ENCODE measurements around the gene TTLL7.
"Not testable (repeated sequence)": the region's sequence is repeated elsewhere in the genome, so short reads cannot be mapped to it uniquely, and the experiment has no call there.

TTLL7 gene

GRCh38 chr1:83996191-83996590, 2.7 kb downstream of the TTLL7 start:
- no peak for DNase-seq

DNA sequence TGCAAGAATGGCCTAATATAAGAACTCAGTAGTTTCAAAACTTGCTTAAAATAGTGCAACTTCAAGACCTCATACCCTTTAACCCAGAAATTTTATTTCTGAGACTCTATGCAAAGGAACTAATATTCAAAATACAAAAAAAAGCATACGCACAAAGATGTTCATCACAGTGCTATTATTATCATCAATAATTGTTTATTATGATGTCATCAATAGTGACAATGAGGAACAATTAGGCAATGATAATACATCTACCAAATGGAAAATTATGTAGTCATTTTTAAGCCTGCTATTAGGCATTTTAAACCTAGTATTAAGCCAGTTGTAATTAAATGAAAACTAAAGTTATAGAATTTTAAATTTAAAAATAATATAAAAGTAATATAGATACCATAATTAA, 3.3 kb downstream of the TTLL7 start:
- DNase-seq, result no peak

- no peak for DNase-seq
Measured at GRCh38 chr1:83994111-83994510, 4.8 kb downstream of the TTLL7 start.

- no peak for DNase-seq
Measured at GRCh38 chr1:83990734-83991133, 8.2 kb downstream of the TTLL7 start.

GRCh38 chr1:83985048-83985447, 13.9 kb downstream of the TTLL7 start:
- DNase-seq, result no peak

GRCh38 chr1:83983918-83984317, 15.0 kb downstream of the TTLL7 start:
- DNase-seq, result not testable (repeated sequence)

DNA sequence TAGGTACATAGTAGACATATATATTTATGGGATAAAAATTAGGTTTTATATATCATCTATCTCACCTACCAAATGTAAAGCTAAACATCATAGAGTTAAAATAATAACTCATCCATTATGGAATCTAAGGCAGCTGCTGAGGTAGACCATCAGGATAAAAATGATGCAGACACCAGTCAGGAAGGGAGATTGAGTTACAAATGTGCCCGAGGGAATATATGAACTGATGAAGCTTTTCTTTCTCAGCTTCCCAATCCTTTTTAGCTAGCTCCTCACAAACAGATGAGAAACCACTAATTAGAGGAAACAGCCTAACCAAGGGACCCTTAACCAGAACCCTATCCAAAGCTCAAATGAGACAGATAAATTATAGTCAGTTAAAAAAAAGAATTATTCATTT, 20.9 kb downstream of the TTLL7 start:
- DNase-seq, result no peak

- no peak for DNase-seq
Measured at GRCh38 chr1:83976920-83977319, 22.0 kb downstream of the TTLL7 start.

GRCh38 chr1:83970802-83971201, 28.1 kb downstream of the TTLL7 start:
- no peak for DNase-seq

- DNase-seq, result no peak
Measured at GRCh38 chr1:83970114-83970513, 28.8 kb downstream of the TTLL7 start.

- DNase-seq, result no peak
Measured at GRCh38 chr1:83967336-83967735, 31.6 kb downstream of the TTLL7 start.

GRCh38 chr1:83964153-83964552, 34.8 kb downstream of the TTLL7 start:
- no peak for DNase-seq

DNA sequence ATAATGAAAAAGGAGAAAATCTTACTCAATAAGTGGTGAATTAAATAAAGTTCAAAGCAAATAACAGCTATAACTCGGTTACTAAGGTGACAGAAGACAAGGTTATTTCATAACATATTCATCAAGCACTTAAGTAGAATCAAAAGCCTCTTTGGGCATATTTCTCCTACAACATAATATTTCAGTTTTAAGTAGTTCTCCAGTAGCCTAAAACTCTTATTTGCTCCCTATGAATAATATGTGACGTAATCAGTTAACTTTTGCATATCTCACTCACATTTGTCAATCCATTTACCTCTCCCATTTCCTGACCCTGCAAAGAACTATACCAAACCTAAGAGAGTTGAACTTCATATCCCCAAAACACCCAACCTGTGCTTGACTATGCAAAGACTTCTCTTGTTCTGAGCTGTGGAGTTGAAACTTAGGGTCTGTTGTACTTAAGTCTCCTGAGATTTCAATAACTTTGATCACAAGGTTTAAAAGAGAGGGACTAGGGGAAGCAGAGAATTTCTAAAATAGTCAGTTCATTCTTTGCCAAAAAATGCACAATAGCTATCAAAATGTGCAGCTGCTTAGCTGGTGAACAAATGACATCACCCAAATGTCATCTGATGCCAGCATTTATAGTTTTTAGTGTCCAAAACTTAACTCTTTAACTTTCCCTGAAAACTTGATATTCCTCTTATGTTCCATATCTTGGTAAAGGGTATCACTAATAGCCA, 37.2 kb downstream of the TTLL7 start:
- DNase-seq, result no peak

DNA sequence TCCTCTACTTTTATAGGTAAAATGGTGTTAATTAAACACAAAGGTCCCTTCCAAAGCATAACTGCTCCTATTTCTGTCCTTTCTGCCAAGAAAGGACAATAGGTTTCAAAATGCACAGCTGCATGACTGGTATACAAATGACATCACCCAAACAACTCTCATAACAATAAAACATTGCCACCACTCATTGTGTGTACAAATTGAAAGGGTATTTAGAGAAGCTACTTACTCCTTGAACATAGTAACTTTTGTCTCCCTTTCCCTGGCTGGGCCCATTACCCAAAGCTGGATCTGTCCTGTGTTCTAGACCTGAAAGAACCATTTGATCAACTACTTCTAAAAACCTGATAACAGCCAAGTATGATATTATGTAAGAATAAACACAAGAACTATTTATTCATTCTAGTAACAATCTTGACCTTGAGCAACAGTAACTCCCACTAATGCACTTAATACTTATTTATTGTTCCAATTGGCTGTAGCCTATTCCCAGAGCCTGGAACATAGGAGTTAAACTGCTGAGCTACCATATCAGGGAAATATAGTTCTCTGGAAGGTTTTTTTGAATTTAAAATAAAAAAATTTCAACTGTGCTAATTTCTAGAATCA, 38.2 kb downstream of the TTLL7 start:
- no peak for DNase-seq

DNA sequence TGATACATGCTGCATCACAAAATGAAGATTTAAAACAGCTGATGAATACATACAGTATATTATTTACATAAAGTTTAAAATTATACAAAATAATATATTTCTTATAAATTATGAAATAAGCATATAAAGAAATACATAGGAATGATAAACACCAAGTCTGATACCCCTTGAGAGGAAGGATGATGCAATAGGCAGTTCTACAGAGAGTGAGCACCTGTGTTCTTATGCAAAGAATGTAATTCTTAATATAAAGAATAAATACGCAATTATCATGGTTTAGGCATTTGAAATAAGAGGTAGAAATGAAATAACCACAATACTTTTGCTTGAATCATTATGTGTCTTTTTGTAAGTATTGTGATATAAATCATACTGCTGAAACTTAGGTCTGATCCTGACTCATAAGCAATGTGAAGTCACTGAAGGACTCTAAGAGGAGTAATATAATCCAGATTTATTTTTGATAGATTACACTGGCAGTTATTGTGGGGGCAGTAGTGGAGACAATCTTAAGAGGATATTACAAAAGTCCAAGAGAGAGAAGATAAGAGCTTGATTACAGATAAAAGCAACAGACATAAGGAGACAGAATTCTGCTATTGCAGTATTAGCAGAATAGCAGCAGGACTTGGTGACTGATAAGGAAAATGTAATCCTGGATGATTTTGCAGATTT, 39.0 kb downstream of the TTLL7 start:
- no peak for DNase-seq

GRCh38 chr1:83958704-83959103, 40.2 kb downstream of the TTLL7 start:
- no peak for DNase-seq

DNA sequence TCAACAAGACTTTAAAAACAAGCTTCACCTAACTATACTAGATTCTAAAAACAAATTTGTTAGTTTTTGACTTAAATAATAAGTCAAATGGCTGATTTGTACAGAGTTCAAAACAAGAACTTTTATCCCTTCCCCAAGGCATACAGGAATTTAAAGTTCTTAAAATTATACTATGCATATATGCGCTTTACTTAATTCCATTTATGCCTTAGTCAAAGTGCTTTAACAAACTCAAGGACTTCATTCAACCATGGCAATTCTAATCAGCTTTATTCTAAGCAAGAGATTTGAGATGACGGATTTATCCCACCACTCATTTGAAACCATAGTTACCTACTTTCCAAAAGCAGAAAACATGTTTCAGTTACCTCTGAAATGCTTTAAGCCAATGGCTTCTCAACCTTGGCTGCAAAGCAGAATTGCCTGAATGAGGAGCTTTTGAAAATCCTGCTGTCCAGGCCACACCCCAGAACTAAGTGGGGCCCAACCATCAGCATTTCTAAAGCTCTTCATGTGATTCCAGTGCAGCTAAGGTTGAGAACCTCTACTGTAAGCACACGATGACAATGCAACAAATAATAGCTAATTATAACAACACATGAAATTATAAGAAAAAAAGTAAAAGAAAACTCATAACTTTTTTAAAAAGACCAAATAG, 44.6 kb downstream of the TTLL7 start:
- DNase-seq, result no peak

DNA sequence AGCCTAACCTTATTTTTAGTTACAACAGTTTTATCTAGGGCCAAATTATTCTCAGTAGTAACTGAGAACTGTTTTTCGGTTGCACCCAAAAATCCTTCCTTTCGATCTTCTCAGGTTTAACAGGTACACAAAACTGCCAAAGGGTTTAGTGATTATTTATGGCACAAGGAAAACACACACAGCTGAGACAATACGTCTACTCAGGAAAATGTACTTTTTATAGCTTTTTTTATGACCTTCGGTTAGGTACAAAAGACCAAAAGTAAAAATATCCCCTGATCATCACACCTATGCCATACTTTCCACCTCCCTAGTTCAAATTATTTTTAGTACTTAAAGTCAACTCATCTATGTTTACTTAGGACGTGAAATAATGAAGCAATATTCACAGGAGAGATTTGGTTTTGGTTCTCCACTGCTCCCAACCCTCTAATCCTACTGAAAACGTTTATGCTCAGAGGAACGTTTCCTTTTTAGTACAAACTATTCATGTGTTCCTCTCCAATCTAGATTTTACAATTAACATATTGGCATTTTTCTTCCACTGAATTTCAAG, 48.7 kb downstream of the TTLL7 start:
- no peak for DNase-seq

- DNase-seq, result no peak
Measured at GRCh38 chr1:83942914-83943313, 56.0 kb downstream of the TTLL7 start.

DNA sequence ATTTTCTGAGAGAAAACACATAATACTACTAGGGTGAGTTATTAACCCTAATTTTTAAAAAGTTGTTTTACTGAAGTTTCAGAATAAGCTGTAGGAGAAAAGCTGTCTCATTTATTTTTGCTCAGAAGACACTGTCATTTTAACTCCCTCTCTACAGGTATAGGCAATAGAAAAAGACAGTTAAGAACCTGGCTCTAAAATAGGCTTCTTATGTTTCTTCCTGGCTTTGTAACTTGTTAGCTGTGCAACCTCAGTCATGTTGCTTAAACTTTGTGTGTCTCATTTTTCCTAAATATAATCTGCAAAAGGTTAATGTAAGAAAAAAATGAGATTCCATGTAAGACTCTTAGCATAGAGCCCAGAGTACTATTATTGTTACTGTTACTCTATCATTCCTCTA, 64.4 kb downstream of the TTLL7 start:
- DNase-seq, result no peak

- no peak for DNase-seq
Measured at GRCh38 chr1:83932693-83933092, 66.2 kb downstream of the TTLL7 start.

- no peak for DNase-seq
Measured at GRCh38 chr1:83932281-83932680, 66.7 kb downstream of the TTLL7 start.

- DNase-seq, result peak; percentile 6
Measured at GRCh38 chr1:83931658-83932253, 67.2 kb downstream of the TTLL7 start.

Measured in NCI-H187 treated with DMSO at 0.1 percent for 48 hours (cell line).